Fibroblast of pulmonary artery (primary cell): ENCODE data around the gene MMP28.

ENCODE experiments used
- DNase-seq: peaks from one replicate; pipeline ENCODE4 v3.0.0-alpha.2; 2010; ENCODE audit warnings: low read depth
- H3K4me3 ChIP-seq: replicated peaks from 2 replicates; pipeline ENCODE4 v1.5.1; 2011; ENCODE audit warnings: low read depth, mild to moderate bottlenecking, control low read depth, low read length, moderate library complexity
- CTCF ChIP-seq: IDR thresholded peaks from 2 replicates; pipeline ENCODE4 v1.5.1; 2011; ENCODE audit warnings: mild to moderate bottlenecking, control low read depth, low read length, inconsistent platforms; ENCODE audit errors: missing control alignments

Gene MMP28

GRCh38 chr17:35731917-35732805 is 63.3 kb downstream of the MMP28 start:
- DNase-seq = no peak
- H3K4me3 ChIP-seq = peak overlapping the region; percentile 51
- no peak for TF ChIP-seq CTCF

- no peak for TF ChIP-seq CTCF
- H3K4me3 ChIP-seq = peak within 1 kb of the TSS; percentile 51
- peak; percentile 34 for DNase-seq
Observed at GRCh38 chr17:35731239-35731916, 64.1 kb downstream of the MMP28 start, which contains the start of gene RASL10B. TSS of gene RASL10B (plus strand) at chr17:35731639. CDS start at chr17:35735185, 3,546 bp downstream.

DNA sequence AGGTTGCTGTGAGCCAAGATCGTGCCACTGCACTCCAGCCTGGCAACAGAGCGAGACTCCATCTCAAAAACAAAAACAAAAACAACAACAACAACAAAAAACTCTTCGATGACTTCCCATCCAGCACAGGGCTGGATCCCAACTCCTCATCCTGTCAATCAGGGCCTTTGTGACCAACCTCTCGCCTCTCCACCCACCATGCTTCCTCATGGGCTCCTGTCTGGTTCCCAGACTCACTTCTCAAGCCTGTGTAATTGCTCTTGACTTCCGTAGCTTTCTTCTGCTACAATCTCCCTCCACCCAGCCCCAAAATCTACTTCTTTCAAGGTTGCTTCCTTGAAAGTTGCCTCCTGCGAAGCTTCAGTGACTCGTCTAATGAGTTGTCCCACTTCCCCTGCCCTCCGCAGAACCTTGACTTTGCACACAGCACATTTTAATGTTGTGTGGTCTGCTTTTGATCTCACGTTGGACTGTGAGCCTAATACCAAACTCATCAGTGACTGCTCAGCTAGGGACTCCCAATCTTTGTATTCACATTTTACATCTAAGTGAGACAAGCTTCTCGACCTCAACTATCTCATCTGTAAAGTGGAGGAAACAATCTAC is 64.9 kb downstream of the MMP28 start:
- DNase-seq = no peak
- TF ChIP-seq CTCF = no peak

DNA sequence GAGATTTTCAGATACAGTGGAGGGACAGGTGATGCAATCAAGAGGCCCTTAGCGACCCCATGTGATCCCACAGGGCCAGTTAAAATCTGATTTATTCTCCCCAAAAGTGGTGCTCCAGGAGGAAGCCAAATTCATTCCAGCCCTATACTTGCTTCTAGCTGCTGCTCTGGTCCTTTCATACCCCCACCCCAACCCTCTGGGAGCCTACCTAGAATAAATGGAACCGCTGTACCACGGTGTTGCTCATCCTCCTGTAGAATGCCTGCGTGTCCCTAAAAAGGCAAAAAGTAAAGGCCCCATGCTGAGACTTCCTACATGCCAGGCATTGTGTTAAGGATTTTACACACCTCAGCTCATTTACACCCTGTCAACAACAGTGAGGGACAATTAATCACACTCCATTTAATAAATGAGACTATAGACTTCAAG is 66.0 kb downstream of the MMP28 start:
- no peak for DNase-seq
- no peak for TF ChIP-seq CTCF
- no peak overlapping the region for H3K4me3 ChIP-seq

More for the DNA sequence above, 64.9 kb downstream of the MMP28 start:
- no peak overlapping the region for H3K4me3 ChIP-seq

- TF ChIP-seq CTCF = no peak
- DNase-seq = no peak
- H3K4me3 ChIP-seq = no peak overlapping the region
Observed at GRCh38 chr17:35728551-35728950, 66.9 kb downstream of the MMP28 start.

DNA sequence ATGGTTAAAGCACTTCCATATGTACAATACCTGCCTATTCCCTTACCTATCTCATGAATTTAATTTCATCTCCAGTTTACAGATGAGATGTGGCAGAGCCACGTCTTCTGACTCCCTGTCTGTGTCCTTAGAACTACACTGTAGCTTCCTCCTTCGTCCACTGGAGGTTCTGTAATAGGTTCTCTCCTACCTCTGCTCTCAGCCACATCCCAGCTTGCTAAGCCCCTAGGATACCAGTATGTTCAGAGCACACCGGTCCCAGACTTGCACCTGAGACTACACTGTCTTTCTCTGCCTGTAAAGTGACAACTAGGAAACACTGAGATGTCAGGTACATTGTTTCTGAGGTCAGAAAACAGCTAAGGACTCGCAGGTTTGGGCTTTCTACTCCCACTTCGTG is 67.8 kb downstream of the MMP28 start:
- no peak for TF ChIP-seq CTCF
- no peak overlapping the region for H3K4me3 ChIP-seq
- no peak for DNase-seq
